Liver (tissue), 9 donors: ENCODE results near the gene ZCCHC17. TPM values are rescaled to one million over a fixed set of nuclear protein-coding genes. Genes with fewer than 3 reads are reported as not detected.

Experiments
- DNase-seq: peaks from one replicate; pipeline ENCODE4 v3.0.0-alpha.2; 2017; ENCODE audit warnings: low spot score
- H3K27ac ChIP-seq, 2 donors: one replicate each; pipeline ENCODE4 v1.7.0; 2013; ENCODE audit warnings: inconsistent platforms in 2 of 2, low read length in 2 of 2, control low read depth in 1 of 2, low read depth in 1 of 2, mild to moderate bottlenecking in 1 of 2
- H3K27me3 ChIP-seq, 4 donors: one replicate each; pipeline versions ENCODE4 v1.6.1 to v1.7.0; 2013; ENCODE audit warnings: low read length in 3 of 4, inconsistent platforms in 1 of 4, mild to moderate bottlenecking in 1 of 4, moderate library complexity in 1 of 4; ENCODE audit not compliant: control insufficient read depth in 4 of 4, insufficient read depth in 4 of 4
- H3K36me3 ChIP-seq, 4 donors: one replicate each; pipeline versions ENCODE4 v1.6.1 to v1.7.0; 2013; ENCODE audit warnings: low read length in 3 of 4, mild to moderate bottlenecking in 3 of 4, low read depth in 1 of 4, moderate library complexity in 1 of 4; ENCODE audit not compliant: control insufficient read depth in 4 of 4, insufficient read depth in 3 of 4
- H3K4me1 ChIP-seq, 4 donors: one replicate each; pipeline versions ENCODE4 v1.6.1 to v1.7.0; 2013; ENCODE audit warnings: low read length in 3 of 4, mild to moderate bottlenecking in 3 of 4, moderate library complexity in 1 of 4; ENCODE audit not compliant: control insufficient read depth in 4 of 4, insufficient read depth in 4 of 4
- H3K4me3 ChIP-seq, 3 donors: one replicate each; pipeline versions ENCODE4 v1.6.1 to v1.7.0; 2013; ENCODE audit warnings: low read length in 3 of 3, control low read depth in 1 of 3, low read depth in 1 of 3, mild to moderate bottlenecking in 1 of 3
- H3K9ac ChIP-seq, 2 donors: one replicate each; pipeline ENCODE4 v1.7.0; 2013; ENCODE audit warnings: low read length in 2 of 2, mild to moderate bottlenecking in 2 of 2, moderate library complexity in 2 of 2, control low read depth in 1 of 2, low read depth in 1 of 2
- H3K9me3 ChIP-seq, 4 donors: one replicate each; pipeline versions ENCODE4 v1.6.1 to v1.7.0; 2013; ENCODE audit warnings: low read length in 3 of 4; ENCODE audit not compliant: control insufficient read depth in 4 of 4
- ATF3 ChIP-seq: IDR thresholded peaks from 2 replicates; pipeline ENCODE4 v1.6.1; 2016; ENCODE audit warnings: antibody characterized with exemption
- CTCF ChIP-seq: fragments of 150-350 bp; IDR thresholded peaks from 2 replicates; pipeline ENCODE4 v1.5.1; 2017; ENCODE audit warnings: improper control_type of control experiment, low read depth, low read length; ENCODE audit not compliant: missing input control
- EGR1 ChIP-seq, 2 donors: IDR thresholded peaks; 2 replicates each; pipeline ENCODE4 v1.6.1; 2016 to 2018; ENCODE audit warnings: antibody characterized with exemption in 2 of 2, low read depth in 2 of 2
- FOXA1 ChIP-seq: IDR thresholded peaks from 2 replicates; pipeline ENCODE4 v1.6.1; 2016; ENCODE audit warnings: antibody characterized with exemption
- FOXA2 ChIP-seq: IDR thresholded peaks from 2 replicates; pipeline ENCODE4 v1.6.1; 2016; ENCODE audit warnings: antibody characterized with exemption
- GABPA ChIP-seq, 2 donors: IDR thresholded peaks in 1 of 2; conservative IDR thresholded peaks in 1 of 2; 2 replicates each; pipeline ENCODE4 v1.6.1; 2016; ENCODE audit warnings: antibody characterized with exemption in 2 of 2, mild to moderate bottlenecking in 1 of 2, moderate library complexity in 1 of 2
- HNF4A ChIP-seq, 2 donors: conservative IDR thresholded peaks; 2 replicates each; pipeline ENCODE4 v1.6.1; 2016; ENCODE audit warnings: antibody characterized with exemption in 2 of 2, mild to moderate bottlenecking in 2 of 2
- HNF4G ChIP-seq: IDR thresholded peaks from 2 replicates; pipeline ENCODE4 v1.6.1; 2016; ENCODE audit warnings: antibody characterized with exemption
- JUND ChIP-seq, 2 donors: IDR thresholded peaks; 2 replicates each; pipeline ENCODE4 v1.6.1; 2016; ENCODE audit warnings: antibody characterized with exemption in 2 of 2
- NR2F2 ChIP-seq: IDR thresholded peaks from 2 replicates; pipeline ENCODE4 v1.6.1; 2016; ENCODE audit warnings: antibody characterized with exemption
- RAD21 ChIP-seq, 2 donors: IDR thresholded peaks; 2 replicates each; pipeline ENCODE4 v1.6.1; 2016; ENCODE audit warnings: antibody characterized with exemption in 2 of 2, mild to moderate bottlenecking in 2 of 2
- RXRA ChIP-seq, 2 donors: IDR thresholded peaks; 2 replicates each; pipeline ENCODE4 v1.6.1; 2017 to 2018; ENCODE audit warnings: antibody characterized with exemption in 2 of 2, mild to moderate bottlenecking in 1 of 2
- SP1 ChIP-seq: IDR thresholded peaks from 2 replicates; pipeline ENCODE4 v1.6.1; 2018; ENCODE audit warnings: antibody characterized with exemption, mild to moderate bottlenecking
- TAF1 ChIP-seq: conservative IDR thresholded peaks from 2 replicates; pipeline ENCODE4 v1.6.1; 2016; ENCODE audit warnings: antibody characterized with exemption, mild to moderate bottlenecking
- YY1 ChIP-seq: IDR thresholded peaks from 2 replicates; pipeline ENCODE4 v1.6.1; 2016; ENCODE audit warnings: antibody characterized with exemption, mild to moderate bottlenecking
- WGBS: extraction: QIAGEN DNeasy Blood & Tissue Kit; methylation state at CpG from one replicate; pipeline ENCODE4 v1.1.7; 2013; 5-methylcytosine and 5-hydroxymethylcytosine counted together
- polyA plus RNA-seq, 2 donors: library from polyadenylated mRNA; stranded (reverse) in 1 of 2; unstranded in 1 of 2; fragments of 200-250 nt in 1 of 2; fragments of >200 nt in 1 of 2; fragmentation: Nextera tagmentation in 1 of 2; extraction: Ambion mirVana in 1 of 2; gene quantifications; one replicate each; pipeline versions ENCODE4 v1.2.1 to v1.2.3, GENCODE V29; 2013 to 2015
- total RNA-seq, 2 donors: library from RNA; depleted of rRNA; stranded (reverse); fragments of >200 nt; gene quantifications; one replicate each; pipeline ENCODE4 v1.2.3, GENCODE V29; 2014
- TF ChIP-seq, protein P1 (sequence below): IDR thresholded peaks from 2 replicates; pipeline ENCODE4 v1.6.1; 2016; ENCODE audit warnings: antibody characterized with exemption, mild to moderate bottlenecking
- TF ChIP-seq, protein P2 (sequence below): IDR thresholded peaks from 2 replicates; pipeline ENCODE4 v1.6.1; 2016; ENCODE audit warnings: antibody characterized with exemption
- TF ChIP-seq, protein P3 (sequence below): IDR thresholded peaks from 2 replicates; pipeline ENCODE4 v1.6.1; 2016; ENCODE audit warnings: antibody characterized with exemption
- donor health status: healthy.
- donor health status: healthy.
- donor health status: healthy.
- donor health status: healthy.
- donor health status: healthy.

The ZCCHC17 gene
- total and polyA plus RNA-seq, 4 donors: 7.4 to 15.1 (median 9.2) TPM

- H3K36me3 ChIP-seq: peaks cover 0 to 30% (median 17%) of the 10 kb centered on the region in 4 donors
- H3K4me3 ChIP-seq: no peak overlapping the region
- 96% methylated on average over 4 of the region's 4 CpGs for WGBS
Observed at GRCh38 chr1:31310198-31310597, 13.4 kb downstream of the ZCCHC17 start.

More at GRCh38 chr1:31310198-31310597, 13.4 kb downstream of the ZCCHC17 start:
- TF ChIP-seq FOXA1 (no peak), SP1 (no peak), HNF4A (conservative IDR thresholded peaks at IDR 0.05) (no peak), NR2F2 (no peak), HNF4G (no peak), FOXA2 (no peak), RAD21 (IDR thresholded peaks at IDR 0.05) (no peak), JUND (IDR thresholded peaks at IDR 0.05) (no peak), CTCF (no peak), ATF3 (no peak), EGR1 (IDR thresholded peaks at IDR 0.05; ENCODE audit: low read depth in 2 of 2) (no peak), TAF1 (no peak), GABPA (IDR thresholded peaks at IDR 0.05 in 1 of 2, conservative IDR thresholded peaks at IDR 0.05 in 1 of 2) (no peak), YY1 (no peak), RXRA (IDR thresholded peaks at IDR 0.05) (no peak)
- TF ChIP-seq, protein P1, sequence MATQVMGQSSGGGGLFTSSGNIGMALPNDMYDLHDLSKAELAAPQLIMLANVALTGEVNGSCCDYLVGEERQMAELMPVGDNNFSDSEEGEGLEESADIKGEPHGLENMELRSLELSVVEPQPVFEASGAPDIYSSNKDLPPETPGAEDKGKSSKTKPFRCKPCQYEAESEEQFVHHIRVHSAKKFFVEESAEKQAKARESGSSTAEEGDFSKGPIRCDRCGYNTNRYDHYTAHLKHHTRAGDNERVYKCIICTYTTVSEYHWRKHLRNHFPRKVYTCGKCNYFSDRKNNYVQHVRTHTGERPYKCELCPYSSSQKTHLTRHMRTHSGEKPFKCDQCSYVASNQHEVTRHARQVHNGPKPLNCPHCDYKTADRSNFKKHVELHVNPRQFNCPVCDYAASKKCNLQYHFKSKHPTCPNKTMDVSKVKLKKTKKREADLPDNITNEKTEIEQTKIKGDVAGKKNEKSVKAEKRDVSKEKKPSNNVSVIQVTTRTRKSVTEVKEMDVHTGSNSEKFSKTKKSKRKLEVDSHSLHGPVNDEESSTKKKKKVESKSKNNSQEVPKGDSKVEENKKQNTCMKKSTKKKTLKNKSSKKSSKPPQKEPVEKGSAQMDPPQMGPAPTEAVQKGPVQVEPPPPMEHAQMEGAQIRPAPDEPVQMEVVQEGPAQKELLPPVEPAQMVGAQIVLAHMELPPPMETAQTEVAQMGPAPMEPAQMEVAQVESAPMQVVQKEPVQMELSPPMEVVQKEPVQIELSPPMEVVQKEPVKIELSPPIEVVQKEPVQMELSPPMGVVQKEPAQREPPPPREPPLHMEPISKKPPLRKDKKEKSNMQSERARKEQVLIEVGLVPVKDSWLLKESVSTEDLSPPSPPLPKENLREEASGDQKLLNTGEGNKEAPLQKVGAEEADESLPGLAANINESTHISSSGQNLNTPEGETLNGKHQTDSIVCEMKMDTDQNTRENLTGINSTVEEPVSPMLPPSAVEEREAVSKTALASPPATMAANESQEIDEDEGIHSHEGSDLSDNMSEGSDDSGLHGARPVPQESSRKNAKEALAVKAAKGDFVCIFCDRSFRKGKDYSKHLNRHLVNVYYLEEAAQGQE: no peak
- TF ChIP-seq, protein P2, sequence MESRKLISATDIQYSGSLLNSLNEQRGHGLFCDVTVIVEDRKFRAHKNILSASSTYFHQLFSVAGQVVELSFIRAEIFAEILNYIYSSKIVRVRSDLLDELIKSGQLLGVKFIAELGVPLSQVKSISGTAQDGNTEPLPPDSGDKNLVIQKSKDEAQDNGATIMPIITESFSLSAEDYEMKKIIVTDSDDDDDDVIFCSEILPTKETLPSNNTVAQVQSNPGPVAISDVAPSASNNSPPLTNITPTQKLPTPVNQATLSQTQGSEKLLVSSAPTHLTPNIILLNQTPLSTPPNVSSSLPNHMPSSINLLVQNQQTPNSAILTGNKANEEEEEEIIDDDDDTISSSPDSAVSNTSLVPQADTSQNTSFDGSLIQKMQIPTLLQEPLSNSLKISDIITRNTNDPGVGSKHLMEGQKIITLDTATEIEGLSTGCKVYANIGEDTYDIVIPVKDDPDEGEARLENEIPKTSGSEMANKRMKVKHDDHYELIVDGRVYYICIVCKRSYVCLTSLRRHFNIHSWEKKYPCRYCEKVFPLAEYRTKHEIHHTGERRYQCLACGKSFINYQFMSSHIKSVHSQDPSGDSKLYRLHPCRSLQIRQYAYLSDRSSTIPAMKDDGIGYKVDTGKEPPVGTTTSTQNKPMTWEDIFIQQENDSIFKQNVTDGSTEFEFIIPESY: no peak
- TF ChIP-seq, protein P3, sequence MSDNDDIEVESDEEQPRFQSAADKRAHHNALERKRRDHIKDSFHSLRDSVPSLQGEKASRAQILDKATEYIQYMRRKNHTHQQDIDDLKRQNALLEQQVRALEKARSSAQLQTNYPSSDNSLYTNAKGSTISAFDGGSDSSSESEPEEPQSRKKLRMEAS: no peak
- DNase-seq: no peak
- Histone ChIP-seq H3K9ac (no peak overlapping the region), H3K27me3 (no peaks in the 10 kb centered on the region), H3K27ac (no peak overlapping the region), H3K4me1 (no peaks in the 10 kb centered on the region), H3K9me3 (no peaks in the 10 kb centered on the region)
